ENCODE measurements around the gene CFDP1.

GRCh38 chr16:75345711-75346110, 87.6 kb downstream of the CFDP1 start:
- TF ChIP-seq, protein P1, sequence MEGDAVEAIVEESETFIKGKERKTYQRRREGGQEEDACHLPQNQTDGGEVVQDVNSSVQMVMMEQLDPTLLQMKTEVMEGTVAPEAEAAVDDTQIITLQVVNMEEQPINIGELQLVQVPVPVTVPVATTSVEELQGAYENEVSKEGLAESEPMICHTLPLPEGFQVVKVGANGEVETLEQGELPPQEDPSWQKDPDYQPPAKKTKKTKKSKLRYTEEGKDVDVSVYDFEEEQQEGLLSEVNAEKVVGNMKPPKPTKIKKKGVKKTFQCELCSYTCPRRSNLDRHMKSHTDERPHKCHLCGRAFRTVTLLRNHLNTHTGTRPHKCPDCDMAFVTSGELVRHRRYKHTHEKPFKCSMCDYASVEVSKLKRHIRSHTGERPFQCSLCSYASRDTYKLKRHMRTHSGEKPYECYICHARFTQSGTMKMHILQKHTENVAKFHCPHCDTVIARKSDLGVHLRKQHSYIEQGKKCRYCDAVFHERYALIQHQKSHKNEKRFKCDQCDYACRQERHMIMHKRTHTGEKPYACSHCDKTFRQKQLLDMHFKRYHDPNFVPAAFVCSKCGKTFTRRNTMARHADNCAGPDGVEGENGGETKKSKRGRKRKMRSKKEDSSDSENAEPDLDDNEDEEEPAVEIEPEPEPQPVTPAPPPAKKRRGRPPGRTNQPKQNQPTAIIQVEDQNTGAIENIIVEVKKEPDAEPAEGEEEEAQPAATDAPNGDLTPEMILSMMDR (IDR thresholded peaks at IDR 0.05), result no peak
- no peak for TF ChIP-seq POLR2A (IDR thresholded peaks at IDR 0.05)
